HepG2 (cell line): ENCODE results near the gene PEMT. TPM values are rescaled to one million over a fixed set of nuclear protein-coding genes. Genes with fewer than 3 reads are reported as not detected.
A peak's percentile ranks its signal among the peaks of the same experiment; 100 is the strongest.

Source experiments
- AGO1 ChIP-seq: fragments of 200-400 bp; formaldehyde crosslinking; IDR thresholded peaks from 2 replicates; pipeline ENCODE4 v1.6.1; 2017; ENCODE audit warnings: mild to moderate bottlenecking, low read depth, low read length, moderate library complexity; ENCODE audit not compliant: poor library complexity, severe bottlenecking
- CENPX ChIP-seq: sonication (generic); formaldehyde crosslinking; IDR thresholded peaks from 2 replicates; pipeline ENCODE4 v1.9.0; 2021; ENCODE audit warnings: mild to moderate bottlenecking, missing genetic modification reagents, moderate library complexity
- FOSL2 ChIP-seq: sonication (generic); formaldehyde crosslinking; IDR thresholded peaks from 2 replicates; pipeline ENCODE4 v1.4.0; 2020; ENCODE audit warnings: missing genetic modification reagents
- HCFC1 ChIP-seq: fragments of 150-350 bp; IDR thresholded peaks from 2 replicates; pipeline ENCODE4 v1.6.1; 2014; ENCODE audit warnings: low read depth, low read length
- HHEX ChIP-seq: IDR thresholded peaks from 2 replicates; pipeline ENCODE4 v1.6.1; 2016; ENCODE audit warnings: control low read depth
- KDM1A ChIP-seq: IDR thresholded peaks from 2 replicates; pipeline ENCODE4 v1.6.1; 2016; ENCODE audit warnings: missing compliant biosample characterization
- NCOA1 ChIP-seq: sonication (generic); formaldehyde crosslinking; IDR thresholded peaks from 2 replicates; pipeline ENCODE4 v1.9.0; 2021; ENCODE audit warnings: missing genetic modification reagents
- NPAS2 ChIP-seq: sonication (generic); formaldehyde crosslinking; IDR thresholded peaks from 2 replicates; pipeline ENCODE4 v1.8.0; 2022; ENCODE audit warnings: mild to moderate bottlenecking, missing genetic modification reagents, borderline replicate concordance
- SIX4 ChIP-seq: sonication (generic); formaldehyde crosslinking; IDR thresholded peaks from 2 replicates; pipeline ENCODE4 v1.4.0; 2020; ENCODE audit warnings: missing genetic modification reagents
- SRSF4 ChIP-seq: fragments of 200-400 bp; formaldehyde crosslinking; IDR thresholded peaks from one replicate; pipeline ENCODE4 v1.6.1; 2018; ENCODE audit warnings: mild to moderate bottlenecking, low read depth, low read length, moderate library complexity; ENCODE audit not compliant: poor library complexity, severe bottlenecking
- SRY ChIP-seq: sonication (generic); formaldehyde crosslinking; IDR thresholded peaks from 2 replicates; pipeline ENCODE4 v1.8.0; 2022; ENCODE audit warnings: mild to moderate bottlenecking, missing genetic modification reagents
- TSC22D2 ChIP-seq: sonication (generic); formaldehyde crosslinking; IDR thresholded peaks from 2 replicates; pipeline ENCODE4 v1.5.1; 2020; ENCODE audit warnings: missing genetic modification reagents, mild to moderate bottlenecking, borderline replicate concordance
- ZFP36L2 ChIP-seq: sonication (generic); formaldehyde crosslinking; IDR thresholded peaks from 2 replicates; pipeline ENCODE4 v1.4.0; 2020; ENCODE audit warnings: missing genetic modification reagents
- ZNF619 ChIP-seq: sonication (generic); formaldehyde crosslinking; IDR thresholded peaks from 2 replicates; pipeline ENCODE4 v1.4.0; 2020; ENCODE audit warnings: mild to moderate bottlenecking, missing genetic modification reagents
- ZNF790 ChIP-seq: sonication (generic); formaldehyde crosslinking; IDR thresholded peaks from 2 replicates; pipeline ENCODE4 v1.8.0; 2022; ENCODE audit warnings: missing genetic modification reagents, mild to moderate bottlenecking, borderline replicate concordance
- polyA plus RNA-seq, 8 experiments: library from polyadenylated mRNA; depleted of rRNA in 3 of 8; stranded (reverse) in 7 of 8; unstranded in 1 of 8; fragments of >200 nt; fragmentation: Illumina TruSeq in 4 of 8; extraction: Trizol in 4 of 8; gene quantifications; 2 replicates each; pipeline versions ENCODE4 v1.2.1 to v1.2.3, GENCODE V29; 2011 to 2016; ENCODE audit warnings: low read depth in 4 of 8, missing spikeins in 1 of 8, mixed read lengths in 1 of 8; ENCODE audit not compliant: insufficient read depth in 1 of 8
- total RNA-seq, 5 experiments: library from RNA; depleted of rRNA; stranded (reverse); fragments of >200 nt; fragmentation: Illumina TruSeq; extraction: Trizol; gene quantifications; 2 replicates each; pipeline ENCODE4 v1.2.3, GENCODE V29; 2016; ENCODE audit warnings: low read depth in 1 of 5
- TF ChIP-seq, protein P1 (sequence below), 2 experiments: sonication (generic) in 1 of 2; formaldehyde crosslinking in 1 of 2; IDR thresholded peaks; 2 replicates each; pipeline versions ENCODE4 v1.4.0 to v1.6.1; 2018 to 2020; ENCODE audit warnings: missing genetic modification reagents in 2 of 2, borderline replicate concordance in 1 of 2, low read depth in 1 of 2, mild to moderate bottlenecking in 1 of 2, missing biosample characterization in 1 of 2
- TF ChIP-seq, protein P2 (sequence below): sonication (generic); formaldehyde crosslinking; IDR thresholded peaks from 2 replicates; pipeline ENCODE4 v1.4.0; 2020; ENCODE audit warnings: missing genetic modification reagents
- TF ChIP-seq, protein P3 (sequence below), 2 experiments: IDR thresholded peaks; 2 replicates each; pipeline ENCODE4 v1.6.1; 2011 to 2012; ENCODE audit warnings: low read length in 2 of 2, borderline replicate concordance in 1 of 2, low read depth in 1 of 2, mild to moderate bottlenecking in 1 of 2, moderate library complexity in 1 of 2

PEMT gene
- total and polyA plus RNA-seq, 2 of the 13 experiments (the other 11 are each of a cell fraction or from before 2014, with no cell fraction given) = 31.7 to 43.6 TPM

DNA sequence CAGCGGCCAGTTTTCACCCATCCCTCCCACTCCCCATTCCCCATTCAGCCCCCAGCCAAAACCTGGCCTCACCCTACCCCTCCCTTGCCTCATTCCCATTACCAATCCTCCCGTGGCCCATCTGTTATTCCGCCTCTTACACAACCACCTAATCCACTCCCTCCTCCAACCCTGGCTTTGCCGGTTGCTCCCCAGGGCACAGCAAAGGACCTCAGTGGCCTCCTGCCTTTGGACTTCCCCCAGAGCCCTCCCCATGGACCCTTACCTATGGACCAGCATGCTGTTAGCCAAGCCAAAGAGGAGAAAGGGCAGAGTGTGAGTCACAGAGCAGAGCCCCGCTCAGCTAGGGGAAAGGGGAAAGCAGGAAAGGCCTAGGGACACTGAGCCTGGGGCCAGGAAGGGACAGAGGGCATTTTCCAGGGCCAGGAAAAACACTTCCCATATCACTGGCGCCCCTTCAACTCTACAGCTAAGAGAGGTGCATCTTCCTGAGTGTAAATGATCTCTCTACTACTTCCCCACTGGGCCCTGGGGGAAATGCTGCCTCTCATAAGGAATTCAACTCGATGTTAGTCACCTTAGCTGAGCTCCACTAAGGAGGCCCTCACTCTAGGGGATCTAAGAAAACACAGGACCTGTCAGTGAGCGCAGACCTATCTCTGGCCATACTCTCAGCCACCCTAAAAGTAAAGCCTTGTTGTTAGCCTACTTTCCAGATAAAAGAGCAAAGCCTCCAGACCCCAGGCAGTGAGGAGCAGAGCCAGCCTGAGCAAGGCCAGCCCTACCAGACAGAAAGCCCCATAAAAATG, 10.6 kb downstream of the PEMT start (continued):
- TF ChIP-seq, protein P1, sequence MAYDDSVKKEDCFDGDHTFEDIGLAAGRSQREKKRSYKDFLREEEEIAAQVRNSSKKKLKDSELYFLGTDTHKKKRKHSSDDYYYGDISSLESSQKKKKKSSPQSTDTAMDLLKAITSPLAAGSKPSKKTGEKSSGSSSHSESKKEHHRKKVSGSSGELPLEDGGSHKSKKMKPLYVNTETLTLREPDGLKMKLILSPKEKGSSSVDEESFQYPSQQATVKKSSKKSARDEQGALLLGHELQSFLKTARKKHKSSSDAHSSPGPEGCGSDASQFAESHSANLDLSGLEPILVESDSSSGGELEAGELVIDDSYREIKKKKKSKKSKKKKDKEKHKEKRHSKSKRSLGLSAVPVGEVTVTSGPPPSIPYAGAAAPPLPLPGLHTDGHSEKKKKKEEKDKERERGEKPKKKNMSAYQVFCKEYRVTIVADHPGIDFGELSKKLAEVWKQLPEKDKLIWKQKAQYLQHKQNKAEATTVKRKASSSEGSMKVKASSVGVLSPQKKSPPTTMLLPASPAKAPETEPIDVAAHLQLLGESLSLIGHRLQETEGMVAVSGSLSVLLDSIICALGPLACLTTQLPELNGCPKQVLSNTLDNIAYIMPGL (CRISPR knock-in tag; IDR thresholded peaks at IDR 0.05; ENCODE audit: borderline replicate concordance in 1 of 2, low read depth in 1 of 2) = peak in 1 of 2 experiments; percentile 76; a peak in 2 of 4 replicates
- TF ChIP-seq CENPX (CRISPR knock-in tag) (no peak), SRSF4 (no peak), NPAS2 (no peak), ZNF790 (CRISPR knock-in tag) (no peak), NCOA1 (CRISPR knock-in tag) (no peak), ZNF619 (CRISPR knock-in tag) (no peak), KDM1A (CRISPR knock-in tag) (no peak; the same call in 1 of the 2 replicates), FOSL2 (peak; percentile 92), HHEX (CRISPR knock-in tag) (no peak), ZFP36L2 (CRISPR knock-in tag) (no peak), TSC22D2 (CRISPR knock-in tag) (no peak), AGO1 (no peak), HCFC1 (no peak; the same call in 1 of the 2 replicates), SIX4 (CRISPR knock-in tag) (no peak), SRY (0 out of 2 replicates have a peak, but pooled peaks have one; percentile 18)
- TF ChIP-seq, protein P2, sequence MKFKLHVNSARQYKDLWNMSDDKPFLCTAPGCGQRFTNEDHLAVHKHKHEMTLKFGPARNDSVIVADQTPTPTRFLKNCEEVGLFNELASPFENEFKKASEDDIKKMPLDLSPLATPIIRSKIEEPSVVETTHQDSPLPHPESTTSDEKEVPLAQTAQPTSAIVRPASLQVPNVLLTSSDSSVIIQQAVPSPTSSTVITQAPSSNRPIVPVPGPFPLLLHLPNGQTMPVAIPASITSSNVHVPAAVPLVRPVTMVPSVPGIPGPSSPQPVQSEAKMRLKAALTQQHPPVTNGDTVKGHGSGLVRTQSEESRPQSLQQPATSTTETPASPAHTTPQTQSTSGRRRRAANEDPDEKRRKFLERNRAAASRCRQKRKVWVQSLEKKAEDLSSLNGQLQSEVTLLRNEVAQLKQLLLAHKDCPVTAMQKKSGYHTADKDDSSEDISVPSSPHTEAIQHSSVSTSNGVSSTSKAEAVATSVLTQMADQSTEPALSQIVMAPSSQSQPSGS (CRISPR knock-in tag) = no peak
- TF ChIP-seq, protein P3, sequence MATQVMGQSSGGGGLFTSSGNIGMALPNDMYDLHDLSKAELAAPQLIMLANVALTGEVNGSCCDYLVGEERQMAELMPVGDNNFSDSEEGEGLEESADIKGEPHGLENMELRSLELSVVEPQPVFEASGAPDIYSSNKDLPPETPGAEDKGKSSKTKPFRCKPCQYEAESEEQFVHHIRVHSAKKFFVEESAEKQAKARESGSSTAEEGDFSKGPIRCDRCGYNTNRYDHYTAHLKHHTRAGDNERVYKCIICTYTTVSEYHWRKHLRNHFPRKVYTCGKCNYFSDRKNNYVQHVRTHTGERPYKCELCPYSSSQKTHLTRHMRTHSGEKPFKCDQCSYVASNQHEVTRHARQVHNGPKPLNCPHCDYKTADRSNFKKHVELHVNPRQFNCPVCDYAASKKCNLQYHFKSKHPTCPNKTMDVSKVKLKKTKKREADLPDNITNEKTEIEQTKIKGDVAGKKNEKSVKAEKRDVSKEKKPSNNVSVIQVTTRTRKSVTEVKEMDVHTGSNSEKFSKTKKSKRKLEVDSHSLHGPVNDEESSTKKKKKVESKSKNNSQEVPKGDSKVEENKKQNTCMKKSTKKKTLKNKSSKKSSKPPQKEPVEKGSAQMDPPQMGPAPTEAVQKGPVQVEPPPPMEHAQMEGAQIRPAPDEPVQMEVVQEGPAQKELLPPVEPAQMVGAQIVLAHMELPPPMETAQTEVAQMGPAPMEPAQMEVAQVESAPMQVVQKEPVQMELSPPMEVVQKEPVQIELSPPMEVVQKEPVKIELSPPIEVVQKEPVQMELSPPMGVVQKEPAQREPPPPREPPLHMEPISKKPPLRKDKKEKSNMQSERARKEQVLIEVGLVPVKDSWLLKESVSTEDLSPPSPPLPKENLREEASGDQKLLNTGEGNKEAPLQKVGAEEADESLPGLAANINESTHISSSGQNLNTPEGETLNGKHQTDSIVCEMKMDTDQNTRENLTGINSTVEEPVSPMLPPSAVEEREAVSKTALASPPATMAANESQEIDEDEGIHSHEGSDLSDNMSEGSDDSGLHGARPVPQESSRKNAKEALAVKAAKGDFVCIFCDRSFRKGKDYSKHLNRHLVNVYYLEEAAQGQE (IDR thresholded peaks at IDR 0.05; ENCODE audit: borderline replicate concordance in 1 of 2, low read depth in 1 of 2, low read length in 2 of 2) = no peak; a peak in 1 of 4 replicates
